ENCODE data around the gene CHURC1. TPM values are rescaled to one million over a fixed set of nuclear protein-coding genes. Genes with fewer than 3 reads are reported as not detected.

CHURC1 gene
- total and polyA plus RNA-seq, 4 donors, result 18.8 to 174 (median 34.6) TPM

GRCh38 chr14:64934338-64934929 lies 20.2 kb downstream of the CHURC1 start:
- peaks cover 6 to 23% (median 11%) of the 10 kb centered on the region in 4 donors for H3K36me3 ChIP-seq (ENCODE audit: control insufficient read depth in 4 of 4, insufficient read depth in 3 of 4, low read depth in 1 of 4, low read length in 3 of 4)
- peaks cover 5 to 35% (median 28%) of the 10 kb centered on the region in 4 donors for H3K4me1 ChIP-seq (ENCODE audit: control insufficient read depth in 4 of 4, insufficient read depth in 4 of 4, low read length in 3 of 4)
- 72% methylated on average over 1 of the region's 1 CpG for WGBS
- H3K27me3 ChIP-seq (ENCODE audit: control insufficient read depth in 4 of 4, insufficient read depth in 4 of 4, low read length in 3 of 4), result no peaks in the 10 kb centered on the region
- DNase-seq (ENCODE audit: low spot score), result no peak
- H3K4me3 ChIP-seq (ENCODE audit: low read depth in 1 of 3, low read length in 3 of 3), result no peak overlapping the region
- no peak overlapping the region for H3K27ac ChIP-seq (ENCODE audit: low read depth in 1 of 2, low read length in 2 of 2)
- TF ChIP-seq FOXA1 (IDR thresholded peaks at IDR 0.05) (no peak), ZBTB33 (IDR thresholded peaks at IDR 0.05) (no peak), GABPA (IDR thresholded peaks at IDR 0.05 in 1 of 2, conservative IDR thresholded peaks at IDR 0.05 in 1 of 2) (no peak), FOXA2 (IDR thresholded peaks at IDR 0.05) (no peak), REST (IDR thresholded peaks at IDR 0.05) (no peak), RAD21 (IDR thresholded peaks at IDR 0.05) (no peak), TAF1 (conservative IDR thresholded peaks at IDR 0.05) (no peak), HNF4A (conservative IDR thresholded peaks at IDR 0.05) (no peak), SP1 (IDR thresholded peaks at IDR 0.05) (no peak)
- H3K9ac ChIP-seq (ENCODE audit: low read depth in 1 of 2, low read length in 2 of 2), result no peak overlapping the region
- no peaks in the 10 kb centered on the region for H3K9me3 ChIP-seq (ENCODE audit: control insufficient read depth in 4 of 4, low read length in 3 of 4)

- Histone ChIP-seq H3K36me3 (ENCODE audit: control insufficient read depth in 4 of 4, insufficient read depth in 3 of 4, low read depth in 1 of 4, low read length in 3 of 4) (peaks cover 6 to 23% (median 12%) of the 10 kb centered on the region in 4 donors), H3K27ac (ENCODE audit: low read depth in 1 of 2, low read length in 2 of 2) (no peak overlapping the region), H3K4me1 (ENCODE audit: control insufficient read depth in 4 of 4, insufficient read depth in 4 of 4, low read length in 3 of 4) (peaks cover 10 to 45% (median 31%) of the 10 kb centered on the region in 4 donors), H3K9me3 (ENCODE audit: control insufficient read depth in 4 of 4, low read length in 3 of 4) (no peaks in the 10 kb centered on the region), H3K4me3 (ENCODE audit: low read depth in 1 of 3, low read length in 3 of 3) (no peak overlapping the region), H3K9ac (ENCODE audit: low read depth in 1 of 2, low read length in 2 of 2) (no peak overlapping the region), H3K27me3 (ENCODE audit: control insufficient read depth in 4 of 4, insufficient read depth in 4 of 4, low read length in 3 of 4) (no peaks in the 10 kb centered on the region)
- TF ChIP-seq RAD21 (IDR thresholded peaks at IDR 0.05) (no peak), EGR1 (IDR thresholded peaks at IDR 0.05; ENCODE audit: low read depth in 2 of 2) (no peak), FOXA2 (IDR thresholded peaks at IDR 0.05) (no peak), SP1 (IDR thresholded peaks at IDR 0.05) (no peak), MAX (IDR thresholded peaks at IDR 0.05) (no peak), ZBTB33 (IDR thresholded peaks at IDR 0.05) (no peak), TAF1 (conservative IDR thresholded peaks at IDR 0.05) (no peak), HNF4G (IDR thresholded peaks at IDR 0.05) (no peak), JUND (IDR thresholded peaks at IDR 0.05) (no peak), HNF4A (conservative IDR thresholded peaks at IDR 0.05) (no peak)
- no peak for DNase-seq (ENCODE audit: low spot score)
- 76% methylated on average over 2 of the region's 2 CpGs for WGBS
Observed at GRCh38 chr14:64935508-64935907, 21.3 kb downstream of the CHURC1 start.
